ENCODE measurements around the gene GARNL3.

GARNL3 gene

GRCh38 chr9:127233550-127233949, 31.0 kb upstream of the GARNL3 start:
- peak; percentile 20 for DNase-seq (ENCODE audit: low read depth)

GRCh38 chr9:127233989-127234388, 30.6 kb upstream of the GARNL3 start:
- no peak for DNase-seq (ENCODE audit: low read depth)

- DNase-seq (ENCODE audit: low read depth): no peak
Observed at GRCh38 chr9:127237801-127238200, 26.8 kb upstream of the GARNL3 start.

GRCh38 chr9:127241354-127241753, 23.2 kb upstream of the GARNL3 start:
- no peak for DNase-seq (ENCODE audit: low read depth)

GRCh38 chr9:127244609-127245601, 19.7 kb upstream of the GARNL3 start:
- DNase-seq (ENCODE audit: low read depth): peak; percentile 91

- DNase-seq (ENCODE audit: low read depth): no peak
Observed at GRCh38 chr9:127245637-127246164, 18.9 kb upstream of the GARNL3 start.

- no peak for DNase-seq (ENCODE audit: low read depth)
Observed at GRCh38 chr9:127248241-127248640, 16.3 kb upstream of the GARNL3 start.

- no peak for DNase-seq (ENCODE audit: low read depth)
Observed at GRCh38 chr9:127249877-127250276, 14.7 kb upstream of the GARNL3 start.

- no peak for DNase-seq (ENCODE audit: low read depth)
Observed at GRCh38 chr9:127250896-127251391, 13.6 kb upstream of the GARNL3 start.

- no peak for DNase-seq (ENCODE audit: low read depth)
Observed at GRCh38 chr9:127252410-127253318, 11.9 kb upstream of the GARNL3 start.

- no peak for DNase-seq (ENCODE audit: low read depth)
Observed at GRCh38 chr9:127253446-127253845, 11.1 kb upstream of the GARNL3 start.

GRCh38 chr9:127255692-127256091, 8.9 kb upstream of the GARNL3 start:
- no peak for DNase-seq (ENCODE audit: low read depth)

- DNase-seq (ENCODE audit: low read depth): no peak
Observed at GRCh38 chr9:127256324-127256723, 8.2 kb upstream of the GARNL3 start.

GRCh38 chr9:127258606-127259471, 5.7 kb upstream of the GARNL3 start:
- no peak for DNase-seq (ENCODE audit: low read depth)

GRCh38 chr9:127262602-127263001, 2.0 kb upstream of the GARNL3 start:
- no peak for DNase-seq (ENCODE audit: low read depth)

GRCh38 chr9:127263237-127263636, 1.3 kb upstream of the GARNL3 start:
- DNase-seq (ENCODE audit: low read depth): no peak

- peak; percentile 19 for DNase-seq (ENCODE audit: low read depth)
Observed at GRCh38 chr9:127263664-127264063, 910 bp upstream of the GARNL3 start.

GRCh38 chr9:127267793-127268525, 3.4 kb downstream of the GARNL3 start:
- no peak for DNase-seq (ENCODE audit: low read depth)

- DNase-seq (ENCODE audit: low read depth): no peak
Observed at GRCh38 chr9:127269449-127269848, 4.9 kb downstream of the GARNL3 start.

- DNase-seq (ENCODE audit: low read depth): no peak
Observed at GRCh38 chr9:127273326-127273725, 8.8 kb downstream of the GARNL3 start.

GRCh38 chr9:127277099-127277498, 12.5 kb downstream of the GARNL3 start:
- DNase-seq (ENCODE audit: low read depth): no peak
